H9 (cell line): ENCODE results near the gene SPINT1. TPM values are rescaled to one million over a fixed set of nuclear protein-coding genes. Genes with fewer than 3 reads are reported as not detected.

ENCODE experiments used
- DNase-seq: peaks from one replicate; pipeline ENCODE4 v3.0.0-alpha.2; 2017
- H2AFZ ChIP-seq: one replicate; pipeline ENCODE4 v1.6.1; 2013; ENCODE audit warnings: mild to moderate bottlenecking, low read length, control low read depth, moderate library complexity
- H2AK5ac ChIP-seq: 2 replicates; pipeline ENCODE4 v1.6.1; 2013; ENCODE audit warnings: low read length, control low read depth, mixed read lengths; ENCODE audit not compliant: insufficient read length
- H2BK120ac ChIP-seq: one replicate; pipeline ENCODE4 v1.6.1; 2013; ENCODE audit warnings: low read depth, mild to moderate bottlenecking, low read length, control low read depth, inconsistent platforms; ENCODE audit not compliant: poor library complexity, severe bottlenecking
- H2BK12ac ChIP-seq: 2 replicates; pipeline ENCODE4 v1.6.1; 2013; ENCODE audit warnings: low read length, control low read depth, mixed read lengths, low read depth; ENCODE audit not compliant: insufficient read length
- H2BK15ac ChIP-seq: 2 replicates; pipeline ENCODE4 v1.6.1; 2013; ENCODE audit warnings: low read depth, low read length, control low read depth
- H2BK20ac ChIP-seq: one replicate; pipeline ENCODE4 v1.6.1; 2013; ENCODE audit warnings: low read depth, mild to moderate bottlenecking, low read length, control low read depth, inconsistent platforms; ENCODE audit not compliant: poor library complexity, severe bottlenecking
- H2BK5ac ChIP-seq: 2 replicates; pipeline ENCODE4 v1.6.1; 2013; ENCODE audit warnings: low read length, control low read depth, mixed read lengths; ENCODE audit not compliant: insufficient read length
- H3K14ac ChIP-seq: 2 replicates; pipeline ENCODE4 v1.6.1; 2013; ENCODE audit warnings: low read length, control low read depth; ENCODE audit not compliant: insufficient read depth
- H3K18ac ChIP-seq: 2 replicates; pipeline ENCODE4 v1.6.1; 2013; ENCODE audit warnings: low read depth, mild to moderate bottlenecking, mixed read lengths, low read length, control low read depth; ENCODE audit not compliant: insufficient read length
- H3K23ac ChIP-seq: 2 replicates; pipeline ENCODE4 v1.6.1; 2013; ENCODE audit warnings: low read length, control low read depth, mixed read lengths, low read depth; ENCODE audit not compliant: insufficient read length
- H3K23me2 ChIP-seq: 2 replicates; pipeline ENCODE4 v1.6.1; 2013; ENCODE audit warnings: low read depth, mild to moderate bottlenecking, mixed read lengths, low read length, control low read depth; ENCODE audit not compliant: insufficient read length, poor library complexity, severe bottlenecking
- H3K27ac ChIP-seq: 2 replicates; pipeline ENCODE4 v1.5.1; 2013; ENCODE audit warnings: low read length, control low read depth, mixed read lengths, low read depth; ENCODE audit not compliant: insufficient read length
- H3K27me3 ChIP-seq: 2 replicates; pipeline ENCODE4 v1.6.1; 2013; ENCODE audit warnings: low read length, control low read depth, inconsistent platforms; ENCODE audit not compliant: insufficient read depth
- H3K4ac ChIP-seq: 2 replicates; pipeline ENCODE4 v1.6.1; 2013; ENCODE audit warnings: low read depth, mild to moderate bottlenecking, control low read depth, inconsistent platforms, low read length, moderate library complexity
- H3K4me1 ChIP-seq: 2 replicates; pipeline ENCODE4 v1.6.1; 2013; ENCODE audit warnings: low read length, control low read depth, inconsistent platforms; ENCODE audit not compliant: insufficient read depth
- H3K4me2 ChIP-seq: 2 replicates; pipeline ENCODE4 v1.6.1; 2013; ENCODE audit warnings: low read length, control low read depth, mixed read lengths; ENCODE audit not compliant: insufficient read length, insufficient read depth
- H3K56ac ChIP-seq: 2 replicates; pipeline ENCODE4 v1.6.1; 2013; ENCODE audit warnings: low read depth, mild to moderate bottlenecking, mixed read lengths, low read length, control low read depth; ENCODE audit not compliant: insufficient read length
- H3K79me1 ChIP-seq: 2 replicates; pipeline ENCODE4 v1.6.1; 2013; ENCODE audit warnings: low read depth, mild to moderate bottlenecking, moderate library complexity, low read length, control low read depth, inconsistent platforms; ENCODE audit not compliant: insufficient read depth, poor library complexity, severe bottlenecking
- H3K79me2 ChIP-seq: 2 replicates; pipeline ENCODE4 v1.6.1; 2013; ENCODE audit warnings: low read length, control low read depth, inconsistent platforms; ENCODE audit not compliant: insufficient read depth
- H3K9ac ChIP-seq: 2 replicates; pipeline ENCODE4 v1.6.1; 2013; ENCODE audit warnings: low read length, control low read depth, mixed read lengths; ENCODE audit not compliant: insufficient read length; ENCODE audit errors: extremely low read depth
- H3K9me3 ChIP-seq: one replicate; pipeline ENCODE4 v1.6.1; 2013; ENCODE audit warnings: low read depth, low read length, inconsistent platforms; ENCODE audit not compliant: control insufficient read depth
- H3T11ph ChIP-seq: one replicate; pipeline ENCODE4 v1.6.1; 2013; ENCODE audit warnings: mild to moderate bottlenecking, low read length, control low read depth, inconsistent platforms
- H4K20me1 ChIP-seq: one replicate; pipeline ENCODE4 v1.6.1; 2013; ENCODE audit not compliant: control insufficient read depth, insufficient read length, insufficient read depth
- H4K5ac ChIP-seq: 2 replicates; pipeline ENCODE4 v1.6.1; 2013; ENCODE audit warnings: low read depth, mild to moderate bottlenecking, mixed read lengths, low read length, control low read depth; ENCODE audit not compliant: insufficient read length
- H4K8ac ChIP-seq: replicated peaks from 2 replicates; pipeline ENCODE4 v1.6.1; 2013; ENCODE audit warnings: low read length, control low read depth, mixed read lengths, low read depth; ENCODE audit not compliant: insufficient read length
- H4K91ac ChIP-seq: 2 replicates; pipeline ENCODE4 v1.6.1; 2013; ENCODE audit warnings: low read depth, mild to moderate bottlenecking, moderate library complexity, mixed read lengths, low read length, control low read depth; ENCODE audit not compliant: insufficient read length
- H3K27ac Mint-ChIP-seq, 3 experiments: 2 replicates in 2 of 3; 3 replicates in 1 of 3; pipeline ENCODE4 v1.8.0; 2020 to 2021; ENCODE audit warnings: mixed read lengths in 3 of 3, mild to moderate bottlenecking in 1 of 3, moderate library complexity in 1 of 3
- H3K27me3 Mint-ChIP-seq: 2 replicates; pipeline ENCODE4 v1.8.0; 2021; ENCODE audit warnings: low read depth, mild to moderate bottlenecking, moderate library complexity, mixed read lengths
- H3K36me3 Mint-ChIP-seq, 3 experiments: 2 replicates in 2 of 3; 3 replicates in 1 of 3; pipeline ENCODE4 v1.8.0; 2020 to 2021; ENCODE audit warnings: low read depth in 3 of 3, mixed read lengths in 3 of 3; ENCODE audit not compliant: insufficient read depth in 1 of 3
- H3K4me1 Mint-ChIP-seq, 2 experiments: 2 replicates each; pipeline ENCODE4 v1.8.0; 2020; ENCODE audit warnings: mixed read lengths in 2 of 2
- H3K4me3 Mint-ChIP-seq, 2 experiments: 2 replicates in 1 of 2; 3 replicates in 1 of 2; pipeline ENCODE4 v1.8.0; 2020 to 2021; ENCODE audit warnings: mild to moderate bottlenecking in 2 of 2, mixed read lengths in 2 of 2, moderate library complexity in 1 of 2
- H3K9me3 Mint-ChIP-seq, 2 experiments: 2 replicates in 1 of 2; 3 replicates in 1 of 2; pipeline ENCODE4 v1.8.0; 2020; ENCODE audit warnings: mild to moderate bottlenecking in 2 of 2, mixed read lengths in 2 of 2, moderate library complexity in 1 of 2
- CTCF ChIP-seq: fragments of 200-600 bp; sonication (generic); conservative IDR thresholded peaks from 3 replicates; pipeline ENCODE4 v1.8.0; 2021; ENCODE audit warnings: antibody characterized with exemption, mild to moderate bottlenecking
- WGBS: extraction: QIAGEN DNeasy Blood & Tissue Kit; methylation state at CpG from one replicate; pipeline ENCODE4 v1.1.7; 2013; ENCODE audit warnings: missing lambda C conversion rate, low lambda C conversion rate, mixed read lengths; ENCODE audit not compliant: insufficient read length; ENCODE audit errors: extremely low coverage; 5-methylcytosine and 5-hydroxymethylcytosine counted together
- total RNA-seq: library from RNA; stranded (reverse); gene quantifications from 2 replicates; pipeline ENCODE4 v1.2.1, GENCODE V29; 2021

SPINT1 gene
- total RNA-seq, 1 experiment from 2014 or later: 130 TPM

- Histone ChIP-seq H2BK5ac (no peak overlapping the region), H3K9ac (no peak overlapping the region), H4K91ac (no peak overlapping the region), H3K4ac (no peak overlapping the region), H4K20me1 (no peaks in the 10 kb centered on the region), H3T11ph (no peak overlapping the region), H2BK12ac (no peak overlapping the region), H4K8ac (no peak overlapping the region), H3K79me1 (no peaks in the 10 kb centered on the region), H2BK15ac (no peak overlapping the region), H3K9me3 (no peaks in the 10 kb centered on the region), H3K4me2 (no peak overlapping the region), H3K23ac (no peak overlapping the region), H3K27ac (no peak overlapping the region), H2AK5ac (no peak overlapping the region), H3K23me2 (peaks cover 4% of the 10 kb centered on the region), H4K5ac (no peak overlapping the region), H3K27me3 (no peaks in the 10 kb centered on the region), H2BK120ac (no peak overlapping the region), H3K4me1 (peaks cover 3% of the 10 kb centered on the region), H2AFZ (no peak overlapping the region), H3K56ac (no peak overlapping the region), H2BK20ac (no peak overlapping the region), H3K18ac (no peak overlapping the region), H3K79me2 (no peaks in the 10 kb centered on the region), H3K14ac (no peak overlapping the region)
- peak overlapping the region in 1 of 3 experiments; percentile 58; a peak in 2 of 7 replicates for H3K27ac Mint-ChIP-seq
- 0 out of 5 replicates have a peak overlapping the region, but pooled peaks of 1 of the 2 experiments have one; percentile 38 for H3K4me3 Mint-ChIP-seq
- H3K4me1 Mint-ChIP-seq: peaks cover 16 to 17% of the 10 kb centered on the region in 2 experiments
- H3K27me3 Mint-ChIP-seq: no peaks in the 10 kb centered on the region; the same call in 1 of the 2 replicates
- TF ChIP-seq CTCF: no peak
- H3K9me3 Mint-ChIP-seq: no peaks in the 10 kb centered on the region
- WGBS: no CpG with 5 or more reads among the region's 8 CpGs
- H3K36me3 Mint-ChIP-seq: peaks cover 0 to 14% (median 0%) of the 10 kb centered on the region in 3 experiments; a peak in 3 of 7 replicates
- DNase-seq: no peak
Observed at GRCh38 chr15:40808861-40809450, 34.9 kb upstream of the SPINT1 start.
